Keratinocyte (primary cell): ENCODE measurements around the gene IGF1. TPM values are rescaled to one million over a fixed set of nuclear protein-coding genes. Genes with fewer than 3 reads are reported as not detected.

Experiments used
- DNase-seq: peaks from one replicate; pipeline ENCODE4 v3.0.0-alpha.2; 2011; ENCODE audit warnings: low read depth, missing footprints, low spot score
- FAIRE-seq: peaks from 2 replicates; lab custom pipeline; 2011; peaks lifted over from hg19 to GRCh38; lab: Jason Lieb, UNC
- H2AFZ ChIP-seq: 2 replicates; pipeline ENCODE4 v1.6.0; 2012; ENCODE audit warnings: low read length, control low read depth, inconsistent platforms; ENCODE audit not compliant: control insufficient read depth
- H3K27ac ChIP-seq: 2 replicates; pipeline ENCODE4 v1.5.1; 2011; ENCODE audit warnings: low read length; ENCODE audit not compliant: control insufficient read depth, insufficient read depth
- H3K27me3 ChIP-seq: 3 replicates; pipeline ENCODE4 v1.6.0; 2011; ENCODE audit warnings: low read length; ENCODE audit not compliant: control insufficient read depth, insufficient read depth; ENCODE audit errors: extremely low read depth
- H3K36me3 ChIP-seq, 2 experiments: 2 replicates in 1 of 2; 3 replicates in 1 of 2; pipeline ENCODE4 v1.5.1; 2011; ENCODE audit warnings: low read length in 2 of 2, mild to moderate bottlenecking in 1 of 2; ENCODE audit not compliant: control insufficient read depth in 2 of 2, insufficient read depth in 2 of 2; ENCODE audit errors: extremely low read depth in 1 of 2
- H3K4me1 ChIP-seq: 3 replicates; pipeline ENCODE4 v1.5.1; 2011; ENCODE audit warnings: low read length; ENCODE audit not compliant: control insufficient read depth, insufficient read depth; ENCODE audit errors: extremely low read depth
- H3K4me2 ChIP-seq: 3 replicates; pipeline ENCODE4 v1.6.0; 2011; ENCODE audit warnings: low read depth, low read length; ENCODE audit not compliant: control insufficient read depth, insufficient read depth; ENCODE audit errors: extremely low read depth
- H3K4me3 ChIP-seq, 3 experiments: fragments of 200-600 bp in 1 of 3; sonication (generic) in 1 of 3; 2 replicates in 2 of 3; 3 replicates in 1 of 3; pipeline ENCODE4 v1.5.1; 2011 to 2016; ENCODE audit warnings: low read length in 3 of 3, mild to moderate bottlenecking in 3 of 3, control low read depth in 2 of 3, inconsistent platforms in 1 of 3, low read depth in 1 of 3, mixed read lengths in 1 of 3, mixed run types in 1 of 3, moderate library complexity in 1 of 3; ENCODE audit not compliant: control insufficient read depth in 2 of 3, insufficient read depth in 2 of 3; ENCODE audit errors: extremely low read depth in 1 of 3
- H3K79me2 ChIP-seq: 2 replicates; pipeline ENCODE4 v1.6.0; 2012; ENCODE audit warnings: low read length; ENCODE audit not compliant: control insufficient read depth, insufficient read depth
- H3K9ac ChIP-seq: 3 replicates; pipeline ENCODE4 v1.6.0; 2011; ENCODE audit warnings: low read length; ENCODE audit not compliant: control insufficient read depth, insufficient read depth; ENCODE audit errors: extremely low read depth
- H3K9me1 ChIP-seq: 3 replicates; pipeline ENCODE4 v1.6.0; 2011; ENCODE audit warnings: low read length; ENCODE audit not compliant: control insufficient read depth, insufficient read depth; ENCODE audit errors: extremely low read depth
- H3K9me3 ChIP-seq: 2 replicates; pipeline ENCODE4 v1.5.1; 2012; ENCODE audit warnings: low read depth, low read length; ENCODE audit not compliant: control insufficient read depth
- H4K20me1 ChIP-seq: 3 replicates; pipeline ENCODE4 v1.6.0; 2011; ENCODE audit warnings: low read length; ENCODE audit not compliant: control insufficient read depth, insufficient read depth; ENCODE audit errors: extremely low read depth
- EZH2 ChIP-seq: IDR thresholded peaks from one replicate; pipeline ENCODE4 v1.6.1; 2012; ENCODE audit warnings: inconsistent platforms, mild to moderate bottlenecking, low read length, moderate library complexity
- dilution Hi-C: fragments of 300-500 bp; cut with MboI; formaldehyde crosslinking; loops from one replicate; pipeline ENCODE4 v1.7.0; 2020; ENCODE audit warnings: low sequenced_read_pairs; ENCODE audit not compliant: extremely low pct_ligation_motif_present
- polyA plus RNA-seq, 5 experiments: library from polyadenylated mRNA; depleted of rRNA in 3 of 5; stranded (reverse) in 3 of 5; stranded (forward) in 1 of 5; unstranded in 1 of 5; fragments of >200 nt; gene quantifications; 1 replicate in 1 of 5; 2 replicates in 3 of 5; 3 replicates in 1 of 5; pipeline versions ENCODE4 v1.2.1 to v1.2.3, GENCODE V29; 2011 to 2012; ENCODE audit warnings: missing spikeins in 2 of 5, low read depth in 1 of 5, low replicate concordance in 1 of 5
- TF ChIP-seq, protein P1 (sequence below), 3 experiments: IDR thresholded peaks in 1 of 3; conservative IDR thresholded peaks in 1 of 3; optimal IDR thresholded peaks in 1 of 3; 2 replicates in 2 of 3; 3 replicates in 1 of 3; pipeline versions ENCODE3 to v1.5.1; 2011; ENCODE audit warnings: low read length in 3 of 3, mild to moderate bottlenecking in 3 of 3, moderate library complexity in 2 of 3, control low read depth in 1 of 3, inconsistent platforms in 1 of 3; ENCODE audit not compliant: insufficient read depth in 2 of 3; ENCODE audit errors: extremely low read depth in 1 of 3

Gene IGF1
- polyA plus RNA-seq, 1 donor (not counting 4 experiments of a cell fraction or from before 2014, with no cell fraction given) = not detected

DNA sequence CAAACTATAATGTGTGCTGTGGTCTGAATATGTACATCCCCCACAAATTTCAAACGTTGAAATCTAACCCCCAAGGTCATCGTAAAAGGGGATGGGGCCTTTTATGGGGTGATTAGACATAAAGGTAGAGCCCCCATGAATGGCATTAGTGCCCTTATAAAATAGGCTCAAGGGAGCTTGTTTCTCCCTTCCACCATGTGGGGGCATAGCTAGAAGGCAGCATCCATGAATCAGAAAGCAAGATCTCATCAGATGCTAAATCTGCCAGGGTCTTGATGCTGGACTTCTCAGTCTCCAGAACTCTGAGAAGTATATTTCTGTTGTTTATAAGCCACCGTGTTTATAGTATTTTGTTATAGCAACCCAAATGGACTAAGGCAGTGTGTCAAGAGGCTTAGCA is 33.4 kb upstream of the IGF1 start:
- Histone ChIP-seq H4K20me1 (no peaks in the 10 kb centered on the region), H3K79me2 (no peaks in the 10 kb centered on the region), H3K9ac (no peak overlapping the region), H3K4me3 (no peak overlapping the region), H2AFZ (no peak overlapping the region), H3K9me1 (no peaks in the 10 kb centered on the region), H3K4me2 (no peak overlapping the region), H3K27me3 (no peaks in the 10 kb centered on the region), H3K27ac (no peak overlapping the region), H3K36me3 (no peaks in the 10 kb centered on the region), H3K9me3 (no peaks in the 10 kb centered on the region), H3K4me1 (no peaks in the 10 kb centered on the region)
- DNase-seq (no peak), FAIRE-seq (no peak)
- TF ChIP-seq, protein P1, sequence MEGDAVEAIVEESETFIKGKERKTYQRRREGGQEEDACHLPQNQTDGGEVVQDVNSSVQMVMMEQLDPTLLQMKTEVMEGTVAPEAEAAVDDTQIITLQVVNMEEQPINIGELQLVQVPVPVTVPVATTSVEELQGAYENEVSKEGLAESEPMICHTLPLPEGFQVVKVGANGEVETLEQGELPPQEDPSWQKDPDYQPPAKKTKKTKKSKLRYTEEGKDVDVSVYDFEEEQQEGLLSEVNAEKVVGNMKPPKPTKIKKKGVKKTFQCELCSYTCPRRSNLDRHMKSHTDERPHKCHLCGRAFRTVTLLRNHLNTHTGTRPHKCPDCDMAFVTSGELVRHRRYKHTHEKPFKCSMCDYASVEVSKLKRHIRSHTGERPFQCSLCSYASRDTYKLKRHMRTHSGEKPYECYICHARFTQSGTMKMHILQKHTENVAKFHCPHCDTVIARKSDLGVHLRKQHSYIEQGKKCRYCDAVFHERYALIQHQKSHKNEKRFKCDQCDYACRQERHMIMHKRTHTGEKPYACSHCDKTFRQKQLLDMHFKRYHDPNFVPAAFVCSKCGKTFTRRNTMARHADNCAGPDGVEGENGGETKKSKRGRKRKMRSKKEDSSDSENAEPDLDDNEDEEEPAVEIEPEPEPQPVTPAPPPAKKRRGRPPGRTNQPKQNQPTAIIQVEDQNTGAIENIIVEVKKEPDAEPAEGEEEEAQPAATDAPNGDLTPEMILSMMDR (optimal IDR thresholded peaks at IDR 0.05 in 1 of 3, IDR thresholded peaks at IDR 0.05 in 1 of 3, conservative IDR thresholded peaks at IDR 0.05 in 1 of 3; ENCODE audit: extremely low read depth in 1 of 3, insufficient read depth in 2 of 3, low read length in 3 of 3) = no peak
- dilution Hi-C loops = no loop called here

DNA sequence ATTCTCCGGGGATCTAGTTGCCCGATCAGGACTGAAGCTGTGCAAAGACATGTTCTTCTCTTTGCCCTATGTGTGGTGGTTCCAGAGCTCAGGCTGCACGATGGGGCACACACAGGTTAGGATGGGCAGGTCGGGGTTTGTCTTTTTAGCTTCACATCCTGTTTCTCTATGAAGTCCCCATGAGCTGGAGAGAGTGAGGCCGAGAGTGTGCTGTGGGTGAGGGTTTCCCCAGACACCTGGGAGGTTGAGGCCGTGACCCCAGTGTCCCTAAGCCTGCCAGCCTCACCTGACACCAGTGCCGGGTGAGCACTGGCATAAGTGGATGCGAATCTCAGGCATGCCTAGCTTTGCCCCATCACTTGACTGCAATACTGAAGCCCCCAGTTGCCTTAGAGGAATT is 32.9 kb upstream of the IGF1 start:
- no peaks in the 10 kb centered on the region for H3K4me1 ChIP-seq
- no peaks in the 10 kb centered on the region for H4K20me1 ChIP-seq
- no peak for TF ChIP-seq EZH2
- TF ChIP-seq, protein P1 (optimal IDR thresholded peaks at IDR 0.05 in 1 of 3, IDR thresholded peaks at IDR 0.05 in 1 of 3, conservative IDR thresholded peaks at IDR 0.05 in 1 of 3; ENCODE audit: extremely low read depth in 1 of 3, insufficient read depth in 2 of 3, low read length in 3 of 3) = no peak
- no peak overlapping the region for H3K9ac ChIP-seq
- no peak overlapping the region for H3K4me3 ChIP-seq
- H3K4me2 ChIP-seq = no peak overlapping the region
- no peaks in the 10 kb centered on the region for H3K9me3 ChIP-seq
- DNase-seq = no peak
- no peaks in the 10 kb centered on the region for H3K36me3 ChIP-seq
- dilution Hi-C loops = no loop called here
- no peak for FAIRE-seq
- no peak overlapping the region for H3K27ac ChIP-seq
- H2AFZ ChIP-seq = no peak overlapping the region
- no peaks in the 10 kb centered on the region for H3K9me1 ChIP-seq
- H3K79me2 ChIP-seq = no peaks in the 10 kb centered on the region
- H3K27me3 ChIP-seq = no peaks in the 10 kb centered on the region
